Right hindlimb (tissue), 1 donor: ENCODE results near the gene B3GAT1.

Source experiments
- DNase-seq: peaks from one replicate; pipeline ENCODE4 v3.0.0-alpha.2; 2018

B3GAT1 gene

GRCh38 chr11:134332189-134332631 is 79.8 kb downstream of the B3GAT1 start:
- no peak for DNase-seq

GRCh38 chr11:134331354-134332188 is 80.5 kb downstream of the B3GAT1 start, which contains the start of gene GLB1L2:
GLB1L2 (plus strand) TSS chr11:134331988; CDS start chr11:134332062, 74 bp downstream.
- peak; percentile 74 for DNase-seq

- DNase-seq = no peak
These were observed 81.3 kb downstream of the B3GAT1 start for GRCh38 chr11:134330611-134331353.
